WTC11 (cell line): Measurements from ENCODE around the gene ZNF587. TPM values are rescaled to one million over a fixed set of nuclear protein-coding genes. Genes with fewer than 3 reads are reported as not detected.

Experiments
- ATAC-seq: fragments of 200-7000 bp; cut with Tn5 transposase; 2 replicates; pipeline ENCODE4 v1.10.0; 2021; ENCODE audit warnings: mild to moderate bottlenecking, moderate library complexity
- CTCF ChIA-PET: fragments of 300-600 bp; sonication (Branson Sonifier 250); formaldehyde crosslinking; loops from one replicate; lab custom pipeline; 2021; ENCODE audit warnings: antibody characterized with exemption; lab: Charles Lee
- POLR2A ChIA-PET: fragments of 350-600 bp; sonication (Branson Sonifier 250); formaldehyde crosslinking; loops from one replicate; lab custom pipeline; 2021; ENCODE audit warnings: antibody characterized with exemption; lab: Charles Lee
- DNase-seq: peaks from one replicate; pipeline ENCODE4 v3.0.0; 2021; ENCODE audit warnings: low spot score
- H3K27ac Mint-ChIP-seq: 2 replicates; pipeline ENCODE4 v1.8.0; 2021; ENCODE audit warnings: mixed read lengths
- H3K27me3 Mint-ChIP-seq: 2 replicates; pipeline ENCODE4 v1.8.0; 2021; ENCODE audit warnings: low read depth, mild to moderate bottlenecking, moderate library complexity, mixed read lengths
- H3K36me3 Mint-ChIP-seq: 2 replicates; pipeline ENCODE4 v1.8.0; 2021; ENCODE audit warnings: mixed read lengths
- H3K4me1 Mint-ChIP-seq: 2 replicates; pipeline ENCODE4 v1.8.0; 2022; ENCODE audit warnings: mixed read lengths
- H3K4me3 Mint-ChIP-seq: 2 replicates; pipeline ENCODE4 v1.8.0; 2021; ENCODE audit warnings: mild to moderate bottlenecking, moderate library complexity, mixed read lengths
- H3K9me3 Mint-ChIP-seq: 2 replicates; pipeline ENCODE4 v1.8.0; 2021; ENCODE audit warnings: mixed read lengths
- ATF6 ChIP-seq: sonication (generic); formaldehyde crosslinking; IDR thresholded peaks from 2 replicates; pipeline ENCODE4 v1.8.1; 2023; ENCODE audit warnings: mild to moderate bottlenecking, missing genetic modification reagents
- ETV6 ChIP-seq: sonication (generic); formaldehyde crosslinking; IDR thresholded peaks from 2 replicates; pipeline ENCODE4 v1.8.1; 2022; ENCODE audit warnings: mild to moderate bottlenecking, missing genetic modification reagents
- FOXP1 ChIP-seq: sonication (generic); formaldehyde crosslinking; IDR thresholded peaks from 2 replicates; pipeline ENCODE4 v1.8.0; 2022; ENCODE audit warnings: missing genetic modification reagents, mild to moderate bottlenecking, moderate library complexity, borderline replicate concordance
- HMGXB4 ChIP-seq: sonication (generic); formaldehyde crosslinking; IDR thresholded peaks from 2 replicates; pipeline ENCODE4 v1.8.1; 2023; ENCODE audit warnings: mild to moderate bottlenecking, moderate library complexity, missing genetic modification reagents
- IRF1 ChIP-seq: sonication (generic); formaldehyde crosslinking; IDR thresholded peaks from 2 replicates; pipeline ENCODE4 v1.8.0; 2023; ENCODE audit warnings: missing genetic modification reagents
- KAT7 ChIP-seq: sonication (generic); formaldehyde crosslinking; IDR thresholded peaks from 2 replicates; pipeline ENCODE4 v1.8.1; 2023; ENCODE audit warnings: missing genetic modification reagents, mild to moderate bottlenecking, borderline replicate concordance
- MAX ChIP-seq: sonication (generic); formaldehyde crosslinking; IDR thresholded peaks from 2 replicates; pipeline ENCODE4 v1.8.0; 2022; ENCODE audit warnings: mild to moderate bottlenecking, missing genetic modification reagents
- MYBL2 ChIP-seq: sonication (generic); formaldehyde crosslinking; IDR thresholded peaks from 2 replicates; pipeline ENCODE4 v1.8.1; 2023; ENCODE audit warnings: mild to moderate bottlenecking, moderate library complexity, missing genetic modification reagents
- NFATC4 ChIP-seq: fragments of 250-450 bp; sonication (Bioruptor Pico); IDR thresholded peaks from 2 replicates; pipeline ENCODE4 v1.9.0; 2021; ENCODE audit warnings: mild to moderate bottlenecking
- NFE2L1 ChIP-seq: sonication (generic); formaldehyde crosslinking; IDR thresholded peaks from 2 replicates; pipeline ENCODE4 v1.8.1; 2023; ENCODE audit warnings: missing genetic modification reagents
- NFYB ChIP-seq: sonication (generic); formaldehyde crosslinking; conservative IDR thresholded peaks from 2 replicates; pipeline ENCODE4 v1.8.0; 2022; ENCODE audit warnings: low read depth, missing genetic modification reagents
- NR1H2 ChIP-seq: sonication (generic); formaldehyde crosslinking; IDR thresholded peaks from 2 replicates; pipeline ENCODE4 v1.9.0; 2021; ENCODE audit warnings: mild to moderate bottlenecking, moderate library complexity, missing genetic modification reagents
- NR2C2 ChIP-seq: sonication (generic); formaldehyde crosslinking; IDR thresholded peaks from 2 replicates; pipeline ENCODE4 v1.8.0; 2022; ENCODE audit warnings: mild to moderate bottlenecking, missing genetic modification reagents
- OVOL2 ChIP-seq: fragments of 250-450 bp; sonication (Bioruptor Pico); IDR thresholded peaks from 2 replicates; pipeline ENCODE4 v1.9.0; 2021; ENCODE audit warnings: mild to moderate bottlenecking, borderline replicate concordance
- SMAD3 ChIP-seq: sonication (generic); formaldehyde crosslinking; IDR thresholded peaks from 2 replicates; pipeline ENCODE4 v1.8.0; 2022; ENCODE audit warnings: missing genetic modification reagents, mild to moderate bottlenecking, borderline replicate concordance
- SMAD4 ChIP-seq: sonication (generic); formaldehyde crosslinking; IDR thresholded peaks from 2 replicates; pipeline ENCODE4 v1.8.0; 2022; ENCODE audit warnings: mild to moderate bottlenecking, missing genetic modification reagents
- SP1 ChIP-seq: sonication (generic); formaldehyde crosslinking; conservative IDR thresholded peaks from 2 replicates; pipeline ENCODE4 v1.8.1; 2022; ENCODE audit warnings: missing genetic modification reagents
- TEAD1 ChIP-seq: sonication (generic); formaldehyde crosslinking; IDR thresholded peaks from 2 replicates; pipeline ENCODE4 v1.8.0; 2022; ENCODE audit warnings: mild to moderate bottlenecking, missing genetic modification reagents
- USF1 ChIP-seq: sonication (generic); formaldehyde crosslinking; IDR thresholded peaks from 2 replicates; pipeline ENCODE4 v1.8.0; 2022; ENCODE audit warnings: mild to moderate bottlenecking, missing genetic modification reagents
- ZBTB21 ChIP-seq: sonication (generic); formaldehyde crosslinking; IDR thresholded peaks from 2 replicates; pipeline ENCODE4 v1.8.1; 2023; ENCODE audit warnings: mild to moderate bottlenecking, missing genetic modification reagents, borderline replicate concordance
- ZBTB43 ChIP-seq: sonication (generic); formaldehyde crosslinking; IDR thresholded peaks from 2 replicates; pipeline ENCODE4 v1.8.1; 2023; ENCODE audit warnings: mild to moderate bottlenecking, missing genetic modification reagents
- ZNF121 ChIP-seq: sonication (generic); formaldehyde crosslinking; IDR thresholded peaks from 2 replicates; pipeline ENCODE4 v1.8.0; 2023; ENCODE audit warnings: missing genetic modification reagents
- ZNF416 ChIP-seq: fragments of 250-450 bp; sonication (Bioruptor Pico); IDR thresholded peaks from 2 replicates; pipeline ENCODE4 v1.9.0; 2021; ENCODE audit warnings: mild to moderate bottlenecking, inconsistent platforms
- ZNF671 ChIP-seq: fragments of 250-450 bp; sonication (Bioruptor Pico); IDR thresholded peaks from 2 replicates; pipeline ENCODE4 v1.8.0; 2021; ENCODE audit warnings: mild to moderate bottlenecking
- total RNA-seq: library from RNA; stranded (reverse); gene quantifications from 3 replicates; pipeline ENCODE4 v1.2.3, GENCODE V29; 2021
- TF ChIP-seq, protein P1 (sequence below): fragments of 250-450 bp; sonication (Bioruptor Pico); IDR thresholded peaks from 2 replicates; pipeline ENCODE4 v1.9.0; 2021; ENCODE audit warnings: mild to moderate bottlenecking
- TF ChIP-seq, protein P2 (sequence below): sonication (generic); formaldehyde crosslinking; IDR thresholded peaks from 2 replicates; pipeline ENCODE4 v1.8.1; 2023; ENCODE audit warnings: mild to moderate bottlenecking, missing genetic modification reagents, moderate library complexity
- TF ChIP-seq, protein P3 (sequence below): fragments of 250-450 bp; sonication (Bioruptor Pico); IDR thresholded peaks from 2 replicates; pipeline ENCODE4 v1.9.0; 2021; ENCODE audit warnings: mild to moderate bottlenecking

The ZNF587 gene
- total RNA-seq, 1 experiment from 2014 or later, result 57.0 TPM

- peak within 1 kb of the TSS; percentile 98 for H3K27ac Mint-ChIP-seq
- DNase-seq, result peak; percentile 94
- H3K9me3 Mint-ChIP-seq, result no peaks in the 10 kb centered on the region
- POLR2A ChIA-PET, result interaction anchor here (1.0 to 1.7 kb wide), 4 partner anchors 11 to 61 kb away, joined by 3 to 10 read pairs (median 6); partner anchors contain the start of genes ZNF552, ZNF586 and ZNF587
- H3K4me1 Mint-ChIP-seq, result peaks cover 22% of the 10 kb centered on the region
- ATAC-seq, result peak; percentile 99
- peaks cover 23% of the 10 kb centered on the region for H3K36me3 Mint-ChIP-seq
- no peaks in the 10 kb centered on the region for H3K27me3 Mint-ChIP-seq
- H3K4me3 Mint-ChIP-seq, result peak within 1 kb of the TSS; percentile 98
- CTCF ChIA-PET, result interaction anchor here (0.7 to 1.4 kb wide), 4 partner anchors 11 to 74 kb away, joined by 3 to 10 read pairs (median 6); partner anchors contain the start of gene ZNF552
- TF ChIP-seq NR1H2 (CRISPR knock-in tag) (no peak), IRF1 (CRISPR knock-in tag) (no peak), ATF6 (CRISPR knock-in tag) (no peak), ZNF671 (CRISPR knock-in tag) (no peak), ZBTB21 (CRISPR knock-in tag) (peak; percentile 43; the same call in 1 of the 2 replicates), SMAD4 (no peak), FOXP1 (0 out of 2 replicates have a peak, but pooled peaks have one; percentile 35), ZNF121 (CRISPR knock-in tag) (no peak), HMGXB4 (CRISPR knock-in tag) (no peak), MAX (CRISPR knock-in tag) (peak; percentile 94), OVOL2 (CRISPR knock-in tag) (no peak), SMAD3 (CRISPR knock-in tag) (0 out of 2 replicates have a peak, but pooled peaks have one; percentile 51), MYBL2 (CRISPR knock-in tag) (0 out of 2 replicates have a peak, but pooled peaks have one; percentile 51), KAT7 (0 out of 2 replicates have a peak, but pooled peaks have one; percentile 68), NFE2L1 (CRISPR knock-in tag) (0 out of 2 replicates have a peak, but pooled peaks have one; percentile 45), ZBTB43 (CRISPR knock-in tag) (peak; percentile 63; the same call in 1 of the 2 replicates), NFATC4 (no peak), USF1 (CRISPR knock-in tag) (peak; percentile 94), NR2C2 (CRISPR knock-in tag) (no peak), ZNF416 (CRISPR knock-in tag) (peak; percentile 63; the same call in 1 of the 2 replicates), NFYB (CRISPR knock-in tag) (peak; percentile 58), SP1 (CRISPR knock-in tag) (peak; percentile 63; the same call in 1 of the 2 replicates), ETV6 (no peak), TEAD1 (CRISPR knock-in tag) (no peak)
- TF ChIP-seq, protein P1, sequence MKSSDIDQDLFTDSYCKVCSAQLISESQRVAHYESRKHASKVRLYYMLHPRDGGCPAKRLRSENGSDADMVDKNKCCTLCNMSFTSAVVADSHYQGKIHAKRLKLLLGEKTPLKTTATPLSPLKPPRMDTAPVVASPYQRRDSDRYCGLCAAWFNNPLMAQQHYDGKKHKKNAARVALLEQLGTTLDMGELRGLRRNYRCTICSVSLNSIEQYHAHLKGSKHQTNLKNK (CRISPR knock-in tag), result no peak
- TF ChIP-seq, protein P2, sequence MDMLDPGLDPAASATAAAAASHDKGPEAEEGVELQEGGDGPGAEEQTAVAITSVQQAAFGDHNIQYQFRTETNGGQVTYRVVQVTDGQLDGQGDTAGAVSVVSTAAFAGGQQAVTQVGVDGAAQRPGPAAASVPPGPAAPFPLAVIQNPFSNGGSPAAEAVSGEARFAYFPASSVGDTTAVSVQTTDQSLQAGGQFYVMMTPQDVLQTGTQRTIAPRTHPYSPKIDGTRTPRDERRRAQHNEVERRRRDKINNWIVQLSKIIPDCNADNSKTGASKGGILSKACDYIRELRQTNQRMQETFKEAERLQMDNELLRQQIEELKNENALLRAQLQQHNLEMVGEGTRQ (CRISPR knock-in tag), result peak; percentile 96
- TF ChIP-seq, protein P3, sequence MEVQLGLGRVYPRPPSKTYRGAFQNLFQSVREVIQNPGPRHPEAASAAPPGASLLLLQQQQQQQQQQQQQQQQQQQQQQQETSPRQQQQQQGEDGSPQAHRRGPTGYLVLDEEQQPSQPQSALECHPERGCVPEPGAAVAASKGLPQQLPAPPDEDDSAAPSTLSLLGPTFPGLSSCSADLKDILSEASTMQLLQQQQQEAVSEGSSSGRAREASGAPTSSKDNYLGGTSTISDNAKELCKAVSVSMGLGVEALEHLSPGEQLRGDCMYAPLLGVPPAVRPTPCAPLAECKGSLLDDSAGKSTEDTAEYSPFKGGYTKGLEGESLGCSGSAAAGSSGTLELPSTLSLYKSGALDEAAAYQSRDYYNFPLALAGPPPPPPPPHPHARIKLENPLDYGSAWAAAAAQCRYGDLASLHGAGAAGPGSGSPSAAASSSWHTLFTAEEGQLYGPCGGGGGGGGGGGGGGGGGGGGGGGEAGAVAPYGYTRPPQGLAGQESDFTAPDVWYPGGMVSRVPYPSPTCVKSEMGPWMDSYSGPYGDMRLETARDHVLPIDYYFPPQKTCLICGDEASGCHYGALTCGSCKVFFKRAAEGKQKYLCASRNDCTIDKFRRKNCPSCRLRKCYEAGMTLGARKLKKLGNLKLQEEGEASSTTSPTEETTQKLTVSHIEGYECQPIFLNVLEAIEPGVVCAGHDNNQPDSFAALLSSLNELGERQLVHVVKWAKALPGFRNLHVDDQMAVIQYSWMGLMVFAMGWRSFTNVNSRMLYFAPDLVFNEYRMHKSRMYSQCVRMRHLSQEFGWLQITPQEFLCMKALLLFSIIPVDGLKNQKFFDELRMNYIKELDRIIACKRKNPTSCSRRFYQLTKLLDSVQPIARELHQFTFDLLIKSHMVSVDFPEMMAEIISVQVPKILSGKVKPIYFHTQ, result no peak
Measured at GRCh38 chr19:57830071-57830602, 19.5 kb upstream of the ZNF587 start, which contains the start of gene ZNF587B. TSS of gene ZNF587B (plus strand) at chr19:57830299. CDS start at chr19:57830529, 230 bp downstream.
